ENCODE data around the gene FAM120B. TPM values are rescaled to one million over a fixed set of nuclear protein-coding genes. Genes with fewer than 3 reads are reported as not detected.

Gene FAM120B
- total RNA-seq, 1 experiment from 2014 or later: 15.2 TPM

GRCh38 chr6:170295510-170296422 is 10.8 kb upstream of the FAM120B start (continued):
- TF ChIP-seq E2F5 (CRISPR knock-in tag; IDR thresholded peaks at IDR 0.05) (peak; percentile 78), ARID4B (CRISPR knock-in tag; IDR thresholded peaks at IDR 0.05; ENCODE audit: borderline replicate concordance) (peak; percentile 82; the same call in 1 of the 2 replicates), NR1H2 (CRISPR knock-in tag; IDR thresholded peaks at IDR 0.05) (no peak), OVOL2 (CRISPR knock-in tag; IDR thresholded peaks at IDR 0.05; ENCODE audit: borderline replicate concordance) (no peak), PRRX2 (CRISPR knock-in tag; IDR thresholded peaks at IDR 0.05) (no peak), MYBL2 (CRISPR knock-in tag; IDR thresholded peaks at IDR 0.05) (peak; percentile 50), NR2C2 (CRISPR knock-in tag; IDR thresholded peaks at IDR 0.05) (no peak; the same call in 1 of the 2 replicates), SOX15 (CRISPR knock-in tag; IDR thresholded peaks at IDR 0.05) (no peak), TEAD1 (CRISPR knock-in tag; IDR thresholded peaks at IDR 0.05) (peak; percentile 16), CREM (CRISPR knock-in tag; IDR thresholded peaks at IDR 0.05) (0 out of 2 replicates have a peak, but pooled peaks have one; percentile 38), ATF2 (CRISPR knock-in tag; IDR thresholded peaks at IDR 0.05; ENCODE audit: borderline replicate concordance, low read depth) (peak; percentile 38; the same call in 1 of the 2 replicates), TEAD4 (CRISPR knock-in tag; IDR thresholded peaks at IDR 0.05) (peak; percentile 37; the same call in 1 of the 2 replicates), ZNF317 (CRISPR knock-in tag; IDR thresholded peaks at IDR 0.05; ENCODE audit: borderline replicate concordance, low read depth) (no peak; the same call in 1 of the 2 replicates), ZMAT4 (CRISPR knock-in tag; IDR thresholded peaks at IDR 0.05) (no peak), AFF4 (CRISPR knock-in tag; IDR thresholded peaks at IDR 0.05; ENCODE audit: borderline replicate concordance) (no peak), HMGXB4 (CRISPR knock-in tag; IDR thresholded peaks at IDR 0.05) (0 out of 2 replicates have a peak, but pooled peaks have one; percentile 66), CREB1 (CRISPR knock-in tag; IDR thresholded peaks at IDR 0.05) (no peak; the same call in 1 of the 2 replicates), E2F1 (CRISPR knock-in tag; IDR thresholded peaks at IDR 0.05) (no peak), FOXK1 (CRISPR knock-in tag; IDR thresholded peaks at IDR 0.05) (peak; percentile 99), GRHL2 (CRISPR knock-in tag; IDR thresholded peaks at IDR 0.05; ENCODE audit: insufficient replicate concordance, severe bottlenecking) (no peak), E2F4 (CRISPR knock-in tag; IDR thresholded peaks at IDR 0.05; ENCODE audit: borderline replicate concordance, low read depth) (no peak), ZNF263 (CRISPR knock-in tag; IDR thresholded peaks at IDR 0.05; ENCODE audit: low read depth) (peak; percentile 45; the same call in 1 of the 2 replicates)

Data from WTC11 (cell line).